Smooth muscle cell (in vitro differentiated cells): ENCODE data around the gene CIC. TPM values are rescaled to one million over a fixed set of nuclear protein-coding genes. Genes with fewer than 3 reads are reported as not detected.

Experiments
- DNase-seq: peaks from one replicate; lab custom pipeline; 2025; ENCODE audit not compliant: unreplicated experiment; lab: John Stamatoyannopoulos, UW
- H2AFZ ChIP-seq: fragments of 200-600 bp; sonication (generic); 2 replicates; pipeline ENCODE4 v1.6.0; 2016; ENCODE audit warnings: antibody characterized with exemption, low read depth, mild to moderate bottlenecking
- H3F3A ChIP-seq: fragments of 200-600 bp; sonication (generic); 2 replicates; pipeline ENCODE4 v1.6.0; 2017; ENCODE audit warnings: antibody characterized with exemption, low read depth
- H3K27ac ChIP-seq: fragments of 200-600 bp; sonication (generic); 2 replicates; pipeline ENCODE4 v1.5.1; 2016; ENCODE audit warnings: low read depth, mild to moderate bottlenecking
- H3K27me3 ChIP-seq: fragments of 200-600 bp; sonication (generic); 2 replicates; pipeline ENCODE4 v1.6.1; 2016; ENCODE audit warnings: low read depth, mild to moderate bottlenecking
- H3K36me3 ChIP-seq: fragments of 200-600 bp; sonication (generic); 2 replicates; pipeline ENCODE4 v1.5.1; 2016; ENCODE audit warnings: low read depth
- H3K4me1 ChIP-seq: fragments of 200-600 bp; sonication (generic); 2 replicates; pipeline ENCODE4 v1.5.1; 2016; ENCODE audit warnings: low read depth
- H3K4me2 ChIP-seq: fragments of 200-600 bp; sonication (generic); 2 replicates; pipeline ENCODE4 v1.6.0; 2016; ENCODE audit warnings: mild to moderate bottlenecking
- H3K4me3 ChIP-seq: fragments of 200-600 bp; sonication (generic); 2 replicates; pipeline ENCODE4 v1.5.1; 2016; ENCODE audit warnings: mild to moderate bottlenecking
- H3K79me2 ChIP-seq: fragments of 200-600 bp; sonication (generic); 2 replicates; pipeline ENCODE4 v1.6.0; 2016; ENCODE audit warnings: low read depth, mild to moderate bottlenecking
- H3K9ac ChIP-seq: fragments of 200-600 bp; sonication (generic); 2 replicates; pipeline ENCODE4 v1.6.0; 2016; ENCODE audit warnings: low read depth
- H3K9me3 ChIP-seq: fragments of 200-600 bp; sonication (generic); replicated peaks from 2 replicates; pipeline ENCODE4 v1.5.1; 2016; ENCODE audit warnings: low read depth
- H4K20me1 ChIP-seq: fragments of 200-600 bp; sonication (generic); 2 replicates; pipeline ENCODE4 v1.6.0; 2016; ENCODE audit warnings: low read depth
- WGBS: methylation state at CpG from one replicate; pipeline ENCODE4 v1.1.7; 2016; ENCODE audit warnings: low lambda C conversion rate; 5-methylcytosine and 5-hydroxymethylcytosine counted together
- polyA plus RNA-seq: library from polyadenylated mRNA; unstranded; fragments of >200 nt; fragmentation: Nextera tagmentation; extraction: Ambion mirVana; gene quantifications from 2 replicates; pipeline ENCODE4 v1.2.1, GENCODE V29; 2016
- total RNA-seq: library from RNA; depleted of rRNA; stranded (reverse); fragments of >200 nt; gene quantifications from 2 replicates; pipeline ENCODE4 v1.2.3, GENCODE V29; 2014
- TF ChIP-seq, protein P1 (sequence below): fragments of 200-600 bp; sonication (generic); IDR thresholded peaks from 2 replicates; pipeline ENCODE4 v1.5.1; 2017; ENCODE audit warnings: borderline replicate concordance, mild to moderate bottlenecking, antibody characterized with exemption; ENCODE audit not compliant: insufficient read depth, poor library complexity, severe bottlenecking

Gene CIC
- total and polyA plus RNA-seq, 2 experiments from 2014 or later = 12.6 to 18.4 TPM

DNA sequence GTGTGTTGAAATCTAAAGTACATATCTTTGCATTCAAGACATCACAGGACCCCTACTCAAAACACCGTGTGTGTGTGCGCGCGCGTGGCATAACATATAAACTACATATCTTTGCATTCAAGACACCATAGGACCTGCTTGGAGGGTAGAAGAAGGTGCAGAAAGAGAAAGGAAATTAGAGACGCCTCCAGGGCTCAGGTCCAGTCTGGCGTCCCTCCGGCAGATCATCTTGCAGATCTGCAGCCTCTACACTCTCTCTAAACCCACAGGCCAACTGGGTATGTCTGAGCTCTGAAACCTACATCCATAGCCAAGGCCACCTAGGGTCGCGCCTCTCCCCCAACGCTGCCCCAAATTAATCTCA lies 34.0 kb downstream of the CIC start:
- TF ChIP-seq, protein P1, sequence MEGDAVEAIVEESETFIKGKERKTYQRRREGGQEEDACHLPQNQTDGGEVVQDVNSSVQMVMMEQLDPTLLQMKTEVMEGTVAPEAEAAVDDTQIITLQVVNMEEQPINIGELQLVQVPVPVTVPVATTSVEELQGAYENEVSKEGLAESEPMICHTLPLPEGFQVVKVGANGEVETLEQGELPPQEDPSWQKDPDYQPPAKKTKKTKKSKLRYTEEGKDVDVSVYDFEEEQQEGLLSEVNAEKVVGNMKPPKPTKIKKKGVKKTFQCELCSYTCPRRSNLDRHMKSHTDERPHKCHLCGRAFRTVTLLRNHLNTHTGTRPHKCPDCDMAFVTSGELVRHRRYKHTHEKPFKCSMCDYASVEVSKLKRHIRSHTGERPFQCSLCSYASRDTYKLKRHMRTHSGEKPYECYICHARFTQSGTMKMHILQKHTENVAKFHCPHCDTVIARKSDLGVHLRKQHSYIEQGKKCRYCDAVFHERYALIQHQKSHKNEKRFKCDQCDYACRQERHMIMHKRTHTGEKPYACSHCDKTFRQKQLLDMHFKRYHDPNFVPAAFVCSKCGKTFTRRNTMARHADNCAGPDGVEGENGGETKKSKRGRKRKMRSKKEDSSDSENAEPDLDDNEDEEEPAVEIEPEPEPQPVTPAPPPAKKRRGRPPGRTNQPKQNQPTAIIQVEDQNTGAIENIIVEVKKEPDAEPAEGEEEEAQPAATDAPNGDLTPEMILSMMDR = no peak
- no peak overlapping the region for H3K9ac ChIP-seq
- no peaks in the 10 kb centered on the region for H3K36me3 ChIP-seq
- peak overlapping the region; percentile 89 for H3K4me2 ChIP-seq
- no peak overlapping the region for H2AFZ ChIP-seq
- no peaks in the 10 kb centered on the region for H3F3A ChIP-seq
- no peak overlapping the region for H3K27ac ChIP-seq
- H3K79me2 ChIP-seq = no peaks in the 10 kb centered on the region
- peaks cover 13% of the 10 kb centered on the region for H3K4me1 ChIP-seq
- DNase-seq = no peak
- H3K4me3 ChIP-seq = peak overlapping the region; percentile 66
- H4K20me1 ChIP-seq = peaks cover 6% of the 10 kb centered on the region
- no peaks in the 10 kb centered on the region for H3K9me3 ChIP-seq
- H3K27me3 ChIP-seq = no peaks in the 10 kb centered on the region
- 82% methylated on average over 11 of the region's 11 CpGs for WGBS

DNA sequence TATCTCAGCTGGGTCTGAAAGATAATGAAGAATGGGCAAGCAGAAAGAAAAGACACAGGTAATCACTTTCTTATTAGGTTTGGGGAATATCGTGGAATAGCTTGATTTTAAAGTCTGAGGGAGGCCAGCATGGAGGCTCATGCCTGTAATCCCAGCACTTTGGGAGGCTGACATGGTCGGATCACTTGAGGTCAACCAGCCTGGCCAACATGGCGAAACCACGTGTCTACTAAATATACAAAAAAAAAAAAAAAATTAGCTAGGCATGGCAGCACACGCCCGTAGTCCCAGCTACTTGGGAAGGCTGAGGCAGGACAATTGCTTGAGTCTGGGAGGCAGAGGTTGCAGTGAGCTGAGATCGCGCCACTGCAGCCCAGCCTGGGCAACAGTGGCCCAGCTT lies 34.8 kb downstream of the CIC start:
- peaks cover 13% of the 10 kb centered on the region for H3K4me1 ChIP-seq
- H3K36me3 ChIP-seq = no peaks in the 10 kb centered on the region
- 96% methylated on average over 8 of the region's 8 CpGs for WGBS
- no peak overlapping the region for H3K4me2 ChIP-seq
- H4K20me1 ChIP-seq = peaks cover 6% of the 10 kb centered on the region
- no peaks in the 10 kb centered on the region for H3K9me3 ChIP-seq
- DNase-seq = no peak
- no peaks in the 10 kb centered on the region for H3F3A ChIP-seq
- no peak overlapping the region for H2AFZ ChIP-seq
- H3K27me3 ChIP-seq = no peaks in the 10 kb centered on the region
- H3K4me3 ChIP-seq = no peak overlapping the region
- TF ChIP-seq, protein P1 = no peak
- H3K79me2 ChIP-seq = no peaks in the 10 kb centered on the region
- no peak overlapping the region for H3K9ac ChIP-seq
- H3K27ac ChIP-seq = no peak overlapping the region

DNA sequence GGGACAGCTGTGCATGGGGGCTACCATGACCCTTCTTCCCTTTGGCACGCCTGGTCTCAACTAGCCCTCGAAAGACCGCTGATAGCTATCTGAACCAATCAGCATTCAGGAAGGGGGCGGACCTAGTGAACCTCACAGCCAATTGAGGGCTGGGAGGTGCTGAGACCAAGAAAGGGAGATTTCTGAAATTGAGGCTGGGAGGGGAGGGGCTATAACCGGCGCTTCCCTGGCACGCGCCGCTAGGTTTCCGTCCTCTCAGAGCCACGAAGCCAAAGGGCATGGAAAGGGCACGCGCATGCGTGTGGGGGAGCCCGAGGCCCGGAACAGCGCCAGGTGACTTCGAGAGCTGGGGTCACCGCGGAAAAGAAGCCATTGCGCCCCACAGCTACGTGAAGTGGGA lies 37.6 kb downstream of the CIC start:
- H3K9ac ChIP-seq = no peak overlapping the region
- H4K20me1 ChIP-seq = peaks cover under 1% of the 10 kb centered on the region

DNA sequence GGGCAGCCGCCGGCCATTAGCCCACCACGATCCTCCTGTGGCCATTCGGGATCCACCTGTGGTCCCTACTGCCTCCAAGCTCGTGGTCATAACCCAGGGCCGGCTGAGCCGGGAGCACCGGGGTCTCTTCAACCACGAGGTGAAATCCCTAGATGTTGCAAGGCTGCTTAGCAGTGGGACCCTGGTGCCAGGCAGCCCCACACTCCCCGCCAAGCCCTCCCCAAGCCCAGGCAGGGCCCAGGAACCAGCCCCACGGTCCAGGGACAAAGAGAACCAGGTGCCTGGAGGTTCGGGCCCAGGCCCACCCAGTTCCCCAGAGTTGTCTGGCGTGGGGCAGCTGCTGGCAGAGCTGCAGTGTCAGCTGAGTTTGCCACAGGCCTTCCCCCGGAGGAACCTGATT lies 40.6 kb downstream of the CIC start:
- Histone ChIP-seq H3K79me2 (no peaks in the 10 kb centered on the region), H3F3A (no peaks in the 10 kb centered on the region), H2AFZ (no peak overlapping the region), H4K20me1 (no peaks in the 10 kb centered on the region), H3K27me3 (peaks cover 15% of the 10 kb centered on the region), H3K36me3 (no peaks in the 10 kb centered on the region), H3K9me3 (no peaks in the 10 kb centered on the region), H3K27ac (no peak overlapping the region), H3K4me1 (no peaks in the 10 kb centered on the region), H3K4me3 (no peak overlapping the region), H3K4me2 (no peak overlapping the region), H3K9ac (no peak overlapping the region)
- DNase-seq = no peak
- TF ChIP-seq, protein P1 = no peak
- 88% methylated on average over 14 of the region's 14 CpGs for WGBS

More for the DNA sequence above, 37.6 kb downstream of the CIC start:
- H3K27me3 ChIP-seq = no peaks in the 10 kb centered on the region
- no peak overlapping the region for H2AFZ ChIP-seq
- no peaks in the 10 kb centered on the region for H3F3A ChIP-seq
- no peaks in the 10 kb centered on the region for H3K9me3 ChIP-seq
- peaks cover 7% of the 10 kb centered on the region for H3K4me1 ChIP-seq
- WGBS = 93% methylated on average over 22 of the region's 22 CpGs
- H3K79me2 ChIP-seq = no peaks in the 10 kb centered on the region
- TF ChIP-seq, protein P1 = no peak
- DNase-seq = no peak
- no peak overlapping the region for H3K27ac ChIP-seq
- no peak overlapping the region for H3K4me3 ChIP-seq
- no peak overlapping the region for H3K4me2 ChIP-seq
- no peaks in the 10 kb centered on the region for H3K36me3 ChIP-seq
